Right lobe of liver (tissue), 4 donors: ENCODE measurements around the gene SNAPC5.

Experiments used
- POLR2A ChIP-seq: fragments of 450-650 bp; IDR thresholded peaks from one replicate; pipeline ENCODE4 v1.6.1; 2017; ENCODE audit warnings: antibody characterized with exemption, mild to moderate bottlenecking
- TF ChIP-seq, protein P1 (sequence below), 4 donors: fragments of 200-600 bp in 3 of 4; fragments of 450-650 bp in 1 of 4; IDR thresholded peaks; one replicate each; pipeline versions ENCODE4 v1.5.1 to v1.8.0; 2016 to 2022; ENCODE audit warnings: antibody characterized with exemption in 4 of 4, mild to moderate bottlenecking in 2 of 4
- donor health status: DM: no; HTN: no; CAD: no.
- donor health status: DM: no; HTN: no; CAD: no.
- donor health status: DM: no; HTN: yes; CAD: no.

DNA sequence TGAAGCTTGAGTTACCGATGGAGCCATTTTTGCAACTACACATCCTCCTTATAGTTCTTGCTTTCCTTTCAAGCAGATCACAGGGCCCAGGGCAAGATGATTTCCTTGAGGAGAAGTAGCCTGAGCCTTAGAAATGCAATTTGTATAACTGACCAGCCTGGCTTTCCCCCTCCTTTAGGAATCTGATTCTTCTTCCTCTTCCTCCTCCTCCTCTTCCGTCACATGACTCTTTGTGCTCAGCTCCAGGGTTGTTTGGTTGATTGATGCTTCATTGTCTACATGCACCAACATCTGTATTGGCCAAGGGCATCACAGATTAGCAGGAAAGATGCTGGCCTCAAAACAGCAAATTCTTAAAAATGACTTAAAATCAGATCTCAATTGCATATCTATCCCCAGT, 3.3 kb downstream of the SNAPC5 start:
- TF ChIP-seq, protein P1, sequence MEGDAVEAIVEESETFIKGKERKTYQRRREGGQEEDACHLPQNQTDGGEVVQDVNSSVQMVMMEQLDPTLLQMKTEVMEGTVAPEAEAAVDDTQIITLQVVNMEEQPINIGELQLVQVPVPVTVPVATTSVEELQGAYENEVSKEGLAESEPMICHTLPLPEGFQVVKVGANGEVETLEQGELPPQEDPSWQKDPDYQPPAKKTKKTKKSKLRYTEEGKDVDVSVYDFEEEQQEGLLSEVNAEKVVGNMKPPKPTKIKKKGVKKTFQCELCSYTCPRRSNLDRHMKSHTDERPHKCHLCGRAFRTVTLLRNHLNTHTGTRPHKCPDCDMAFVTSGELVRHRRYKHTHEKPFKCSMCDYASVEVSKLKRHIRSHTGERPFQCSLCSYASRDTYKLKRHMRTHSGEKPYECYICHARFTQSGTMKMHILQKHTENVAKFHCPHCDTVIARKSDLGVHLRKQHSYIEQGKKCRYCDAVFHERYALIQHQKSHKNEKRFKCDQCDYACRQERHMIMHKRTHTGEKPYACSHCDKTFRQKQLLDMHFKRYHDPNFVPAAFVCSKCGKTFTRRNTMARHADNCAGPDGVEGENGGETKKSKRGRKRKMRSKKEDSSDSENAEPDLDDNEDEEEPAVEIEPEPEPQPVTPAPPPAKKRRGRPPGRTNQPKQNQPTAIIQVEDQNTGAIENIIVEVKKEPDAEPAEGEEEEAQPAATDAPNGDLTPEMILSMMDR (IDR thresholded peaks at IDR 0.05) = no peak
- TF ChIP-seq POLR2A = no peak
